ENCODE results near the gene STK38. TPM values are rescaled to one million over a fixed set of nuclear protein-coding genes. Genes with fewer than 3 reads are reported as not detected.

Gene STK38
- total and polyA plus RNA-seq, 2 donors (not counting 1 experiment from before 2014, with no cell fraction given) = 26.1 to 67.4 TPM

GRCh38 chr6:36526066-36526465 is 21.2 kb downstream of the STK38 start:
- peaks cover 1 to 63% of the 10 kb centered on the region in 2 experiments for H3K36me3 ChIP-seq (replicated peaks in 1 of 2; ENCODE audit: control extremely low read depth in 1 of 2, control insufficient read depth in 1 of 2, extremely low read depth in 1 of 2, insufficient read depth in 2 of 2, low read length in 1 of 2)
- H3K27ac ChIP-seq (ENCODE audit: low read length in 2 of 2) = no peak overlapping the region
- ATAC-seq (ENCODE audit: low read depth) (no peak), DNase-seq (no peak)
- ChIA-PET POLR2A (interaction anchor here (1.3 kb wide), 1 partner anchor 18 kb away, joined by 3 read pairs; no protein-coding TSS in a partner anchor), CTCF (no interaction called here)
- Mint-ChIP-seq H3K9me3 (ENCODE audit: insufficient read depth) (no peaks in the 10 kb centered on the region), H3K27me3 (no peaks in the 10 kb centered on the region), H3K4me3 (no peak overlapping the region), H3K4me1 (peaks cover 9% of the 10 kb centered on the region), H3K27ac (peak overlapping the region; percentile 15)
- H2AFZ ChIP-seq (ENCODE audit: insufficient read depth, low read depth, low read length, poor library complexity, severe bottlenecking) = no peak overlapping the region
- peaks cover 0 to 3% of the 10 kb centered on the region in 2 donors for H3K4me1 ChIP-seq (ENCODE audit: control insufficient read depth in 2 of 2, insufficient read depth in 2 of 2, low read length in 2 of 2)
- no peak overlapping the region for H3K9ac ChIP-seq (ENCODE audit: low read length)
- intact Hi-C loops (cut with micrococcal nuclease) = loop anchor here (10.0 kb wide), 1 partner anchor 51 kb away; no protein-coding TSS in a partner anchor
- peaks cover 36% of the 10 kb centered on the region for H3K79me2 ChIP-seq (ENCODE audit: control insufficient read depth, insufficient read depth, low read length)
- no peaks in the 10 kb centered on the region for H3K27me3 ChIP-seq (replicated peaks in 1 of 4; ENCODE audit: control extremely low read depth in 1 of 4, control insufficient read depth in 3 of 4, insufficient read depth in 4 of 4, low read length in 3 of 4)
- no peak for TF ChIP-seq EZH2 (IDR thresholded peaks at IDR 0.05; ENCODE audit: borderline replicate concordance, insufficient read depth, low read depth, low read length, poor library complexity, severe bottlenecking)
- no peak for TF ChIP-seq CTCF (IDR thresholded peaks at IDR 0.05)
- no peak overlapping the region for H3K4me3 ChIP-seq (ENCODE audit: control extremely low read depth in 1 of 5, extremely low read depth in 1 of 5, insufficient read depth in 1 of 5, low read depth in 2 of 5, low read length in 4 of 5)
- no peaks in the 10 kb centered on the region for H3K9me3 ChIP-seq (ENCODE audit: control extremely low read depth in 1 of 3, control insufficient read depth in 2 of 3, insufficient read depth in 1 of 3, low read length in 2 of 3)
- no CpG with 5 or more reads among the region's 2 CpGs for WGBS (ENCODE audit: insufficient coverage)
- no peak overlapping the region for H3K4me2 ChIP-seq (replicated peaks; ENCODE audit: low read depth, low read length, poor library complexity, severe bottlenecking)
- peaks cover 18% of the 10 kb centered on the region for H4K20me1 ChIP-seq (ENCODE audit: control insufficient read depth, insufficient read depth, low read length, poor library complexity, severe bottlenecking)

- peaks cover 0 to 3% of the 10 kb centered on the region in 2 donors for H3K4me1 ChIP-seq (ENCODE audit: control insufficient read depth in 2 of 2, insufficient read depth in 2 of 2, low read length in 2 of 2)
- intact Hi-C loops (cut with micrococcal nuclease) = loop anchor here (10.0 kb wide), 1 partner anchor 51 kb away; no protein-coding TSS in a partner anchor
- WGBS (ENCODE audit: insufficient coverage) = 100% methylated on average over 2 of the region's 2 CpGs
- H3K79me2 ChIP-seq (ENCODE audit: control insufficient read depth, insufficient read depth, low read length) = peaks cover 29% of the 10 kb centered on the region
- ChIA-PET POLR2A (no interaction called here), CTCF (no interaction called here)
- no peak overlapping the region for H3K4me3 ChIP-seq (ENCODE audit: control extremely low read depth in 1 of 5, extremely low read depth in 1 of 5, insufficient read depth in 1 of 5, low read depth in 2 of 5, low read length in 4 of 5)
- Mint-ChIP-seq H3K4me1 (peaks cover 9% of the 10 kb centered on the region), H3K9me3 (ENCODE audit: insufficient read depth) (no peaks in the 10 kb centered on the region), H3K27me3 (no peaks in the 10 kb centered on the region), H3K27ac (no peak overlapping the region), H3K4me3 (no peak overlapping the region)
- H2AFZ ChIP-seq (ENCODE audit: insufficient read depth, low read depth, low read length, poor library complexity, severe bottlenecking) = no peak overlapping the region
- no peak for DNase-seq
- no peak overlapping the region for H3K9ac ChIP-seq (ENCODE audit: low read length)
- no peaks in the 10 kb centered on the region for H3K9me3 ChIP-seq (ENCODE audit: control extremely low read depth in 1 of 3, control insufficient read depth in 2 of 3, insufficient read depth in 1 of 3, low read length in 2 of 3)
- no peaks in the 10 kb centered on the region for H3K27me3 ChIP-seq (replicated peaks in 1 of 4; ENCODE audit: control extremely low read depth in 1 of 4, control insufficient read depth in 3 of 4, insufficient read depth in 4 of 4, low read length in 3 of 4)
- peaks cover 1 to 67% of the 10 kb centered on the region in 2 experiments for H3K36me3 ChIP-seq (replicated peaks in 1 of 2; ENCODE audit: control extremely low read depth in 1 of 2, control insufficient read depth in 1 of 2, extremely low read depth in 1 of 2, insufficient read depth in 2 of 2, low read length in 1 of 2)
- ATAC-seq (ENCODE audit: low read depth) = no peak
- peaks cover 11% of the 10 kb centered on the region for H4K20me1 ChIP-seq (ENCODE audit: control insufficient read depth, insufficient read depth, low read length, poor library complexity, severe bottlenecking)
- TF ChIP-seq CTCF (IDR thresholded peaks at IDR 0.05) (no peak), EZH2 (IDR thresholded peaks at IDR 0.05; ENCODE audit: borderline replicate concordance, insufficient read depth, low read depth, low read length, poor library complexity, severe bottlenecking) (no peak)
- no peak overlapping the region for H3K4me2 ChIP-seq (replicated peaks; ENCODE audit: low read depth, low read length, poor library complexity, severe bottlenecking)
- H3K27ac ChIP-seq (ENCODE audit: low read length in 2 of 2) = no peak overlapping the region
These were observed 21.9 kb downstream of the STK38 start for GRCh38 chr6:36525346-36525745.

Data from B cell (primary cell).